ENCODE data around the gene KRT34.

- no peak for TF ChIP-seq GATA3 (IDR thresholded peaks at IDR 0.05; ENCODE audit: low read depth, low read length)
- TF ChIP-seq GATA2 (IDR thresholded peaks at IDR 0.05; ENCODE audit: low read depth, low read length), result no peak
Observed at GRCh38 chr17:41406205-41406604, 24.1 kb upstream of the KRT34 start.

All from SH-SY5Y (cell line).